ENCODE data around the gene NEUROD2.
"Not testable (repeated sequence)": the region's sequence is repeated elsewhere in the genome, so short reads cannot be mapped to it uniquely, and the experiment has no call there.

NEUROD2 gene

DNA sequence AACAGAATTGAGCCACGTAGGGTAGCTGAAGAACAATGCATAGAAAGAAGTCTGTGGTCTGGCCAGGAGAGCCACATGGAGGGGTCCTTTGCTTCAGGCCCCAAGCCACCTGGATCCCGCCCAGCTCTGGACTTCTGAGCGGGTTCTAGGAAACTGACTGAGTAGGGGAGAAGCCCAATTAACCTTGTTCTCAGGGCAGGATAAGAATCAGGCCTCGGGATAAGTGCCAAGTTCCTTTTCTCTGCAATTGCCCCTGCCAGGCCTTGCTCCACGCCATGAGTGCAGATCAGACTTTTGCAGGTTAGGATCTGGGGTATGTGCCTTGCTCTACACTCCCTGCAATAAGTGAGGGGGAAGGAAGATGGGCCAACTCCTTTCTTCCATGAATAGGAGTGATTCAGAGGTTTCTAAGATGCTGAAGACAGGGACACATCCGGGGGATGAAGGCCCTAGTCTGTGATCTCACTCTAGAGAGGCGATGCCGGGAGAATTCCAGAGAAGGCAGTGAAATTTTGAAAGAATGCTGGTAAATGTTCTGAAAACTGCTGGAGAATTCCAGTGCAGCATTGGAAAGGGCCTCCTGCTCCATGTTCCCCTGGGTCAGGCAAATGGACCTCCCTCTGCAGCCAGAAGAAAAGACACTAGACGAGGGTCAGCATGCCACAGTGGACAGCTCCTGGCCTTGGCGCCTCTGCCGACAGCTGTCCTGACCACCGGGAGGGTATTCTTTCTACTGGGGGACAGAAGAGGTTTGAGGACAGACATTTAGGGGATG, 5.8 kb downstream of the NEUROD2 start:
- no peak for DNase-seq (ENCODE audit: low spot score)

DNA sequence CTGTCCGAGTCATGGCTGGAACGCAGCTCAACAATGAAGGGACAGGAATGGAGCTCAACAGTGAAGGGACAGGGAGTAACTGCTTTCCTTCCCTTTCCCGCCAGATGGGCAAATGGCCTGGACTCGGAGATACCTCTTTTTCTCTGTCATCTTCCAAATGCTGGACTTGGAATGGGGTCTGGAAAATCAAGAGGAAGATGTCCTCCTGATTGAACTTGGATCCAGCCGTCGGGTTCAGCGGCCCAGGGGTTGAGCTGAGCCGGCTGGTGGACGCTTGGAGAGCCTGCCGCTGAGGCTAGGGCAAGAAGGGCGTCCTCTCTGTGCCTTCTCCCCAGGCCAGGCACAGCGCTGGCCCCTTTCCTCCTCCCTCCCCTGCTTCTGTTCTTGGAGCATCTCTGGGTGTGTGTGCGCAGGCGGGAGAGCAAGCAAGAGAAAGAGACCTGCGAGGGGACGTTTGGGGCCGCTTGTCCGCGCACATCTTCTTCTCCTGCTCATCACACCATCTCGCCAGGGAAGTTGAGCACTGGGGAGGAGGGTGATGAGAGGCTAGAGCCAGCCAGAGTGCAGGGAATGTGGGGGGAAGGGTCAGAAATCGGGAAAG, 6.6 kb downstream of the NEUROD2 start:
- DNase-seq (ENCODE audit: low spot score): no peak

DNA sequence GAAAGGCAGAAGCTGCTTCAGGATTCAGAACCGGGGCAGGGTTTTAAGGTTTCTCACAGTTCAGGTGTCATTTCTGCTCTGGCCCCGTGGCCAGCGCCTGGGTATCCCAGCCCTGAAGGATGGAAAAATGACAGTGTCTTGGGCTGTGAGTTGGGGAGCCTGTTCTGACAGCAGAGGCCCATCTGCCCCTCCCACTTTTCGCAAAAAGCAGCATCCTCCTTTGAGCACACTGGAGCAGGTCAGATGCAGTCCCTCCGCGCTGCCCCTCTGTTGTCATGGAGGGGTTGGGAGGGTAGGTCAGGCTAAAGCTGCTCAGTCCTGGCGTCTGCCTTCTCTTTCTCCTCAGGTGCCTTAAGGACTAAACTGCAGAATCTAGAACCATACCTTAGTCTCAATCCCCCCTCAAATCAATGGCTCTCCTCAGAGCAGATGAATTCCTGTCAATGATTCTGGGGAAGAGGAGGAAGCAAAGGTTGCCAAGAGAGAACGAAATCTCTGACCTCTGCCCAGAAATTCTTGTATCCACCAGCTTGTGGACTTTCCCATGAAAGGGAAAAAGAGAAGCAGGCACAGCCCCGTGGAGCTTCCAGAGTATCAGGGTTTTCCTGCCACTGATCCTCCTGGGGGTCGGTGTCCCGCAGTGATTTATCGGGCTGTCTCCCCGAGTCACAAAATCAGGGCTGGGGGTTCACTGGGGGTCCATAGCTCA, 7.3 kb downstream of the NEUROD2 start:
- no peak for DNase-seq (ENCODE audit: low spot score)

- no peak for DNase-seq (ENCODE audit: low spot score)
These were observed 8.0 kb downstream of the NEUROD2 start for GRCh38 chr17:39599665-39600231.

DNA sequence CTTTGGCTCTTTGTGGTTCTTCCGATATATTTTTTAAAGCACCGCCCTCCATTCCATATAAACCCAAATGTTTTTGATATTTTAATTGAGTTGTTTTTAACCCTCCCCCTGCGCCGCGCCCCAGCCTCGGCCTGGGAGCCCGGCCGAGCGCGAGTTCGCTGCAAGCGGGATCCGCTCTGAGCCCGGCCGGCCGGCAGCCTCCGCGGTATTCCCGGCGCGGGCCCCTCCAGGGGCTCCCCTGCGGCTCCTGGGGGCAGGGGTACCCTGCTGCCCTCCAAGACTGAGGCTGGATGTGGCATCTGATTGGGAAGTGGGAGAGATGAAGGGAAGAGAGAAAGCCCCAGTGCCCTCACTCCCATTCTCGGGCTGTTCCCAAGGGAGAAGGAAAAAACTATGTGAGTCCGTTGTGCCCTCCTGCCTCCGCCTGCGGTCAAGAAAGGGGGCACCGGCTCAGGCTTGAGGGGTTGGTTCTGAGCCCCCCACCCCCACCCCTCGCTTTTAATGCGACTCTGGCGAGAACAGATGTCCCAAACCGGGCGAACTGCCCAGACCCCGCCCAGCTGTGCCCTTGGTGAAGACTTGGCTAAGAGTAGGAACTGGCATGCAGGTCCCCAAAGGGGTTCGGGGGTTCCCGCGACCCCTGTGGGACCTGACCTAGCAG, 8.6 kb downstream of the NEUROD2 start:
- DNase-seq (ENCODE audit: low spot score): no peak

GRCh38 chr17:39598630-39599003, 9.1 kb downstream of the NEUROD2 start:
- no peak for DNase-seq (ENCODE audit: low spot score)

DNA sequence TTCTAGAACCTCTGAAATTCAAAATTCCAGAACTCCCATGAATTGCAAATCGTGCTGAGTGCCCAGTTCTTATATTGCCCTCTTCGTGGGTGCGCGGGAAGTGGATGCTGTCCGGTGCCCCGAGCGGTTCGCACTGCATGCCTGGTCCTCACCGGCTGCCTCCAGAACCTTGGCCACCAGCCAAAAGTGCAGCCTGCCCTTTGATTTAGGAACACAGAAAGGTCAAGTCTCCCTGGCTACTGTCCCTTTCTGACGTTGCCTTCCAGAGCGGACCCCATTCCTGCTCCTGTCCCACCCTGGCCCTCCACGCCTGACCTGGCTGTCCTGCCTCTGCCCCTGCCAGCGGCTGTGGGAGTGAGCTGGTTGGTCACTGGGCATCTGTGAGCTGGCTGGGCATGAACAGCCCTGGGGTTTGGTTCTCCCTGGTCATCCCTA, 9.7 kb downstream of the NEUROD2 start:
- no peak for DNase-seq (ENCODE audit: low spot score)

- DNase-seq (ENCODE audit: low spot score): no peak
These were observed 10.2 kb downstream of the NEUROD2 start for GRCh38 chr17:39597372-39598046.

DNA sequence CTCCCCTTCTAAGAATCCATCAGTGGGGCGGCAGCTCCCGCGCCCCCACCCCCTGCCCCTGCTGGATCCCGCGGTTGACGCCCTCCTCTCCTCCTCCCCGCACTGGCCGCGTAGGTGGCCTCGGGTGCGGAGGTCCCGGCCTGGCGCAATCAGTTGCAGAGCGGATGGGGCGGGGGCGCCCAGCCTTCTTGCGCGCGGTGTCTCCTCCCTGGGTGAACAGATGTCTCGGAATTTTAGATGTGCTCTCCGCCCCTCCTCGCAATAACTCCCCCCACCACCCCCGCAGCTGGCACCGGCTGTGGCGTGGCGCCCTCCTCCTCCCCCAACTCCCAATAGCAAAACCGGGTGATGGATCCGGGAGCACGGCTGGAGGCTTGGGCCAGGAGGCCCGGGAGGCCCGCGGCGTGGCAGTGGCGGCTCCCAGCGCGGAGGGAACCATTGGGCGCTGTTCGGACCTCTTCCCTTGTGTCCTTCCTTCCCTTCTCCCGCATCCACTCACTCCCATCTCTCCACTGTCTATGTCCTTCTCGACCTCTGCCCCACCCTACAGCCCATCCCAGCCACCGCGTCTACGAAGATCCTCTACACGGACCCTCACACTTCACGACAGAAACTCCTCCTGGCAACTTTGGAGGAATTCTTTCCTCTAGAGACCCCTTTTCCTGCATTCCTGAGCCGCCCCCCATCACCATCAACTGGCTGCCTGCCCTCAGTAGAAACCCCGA, 11.0 kb downstream of the NEUROD2 start:
- DNase-seq (ENCODE audit: low spot score): no peak

DNA sequence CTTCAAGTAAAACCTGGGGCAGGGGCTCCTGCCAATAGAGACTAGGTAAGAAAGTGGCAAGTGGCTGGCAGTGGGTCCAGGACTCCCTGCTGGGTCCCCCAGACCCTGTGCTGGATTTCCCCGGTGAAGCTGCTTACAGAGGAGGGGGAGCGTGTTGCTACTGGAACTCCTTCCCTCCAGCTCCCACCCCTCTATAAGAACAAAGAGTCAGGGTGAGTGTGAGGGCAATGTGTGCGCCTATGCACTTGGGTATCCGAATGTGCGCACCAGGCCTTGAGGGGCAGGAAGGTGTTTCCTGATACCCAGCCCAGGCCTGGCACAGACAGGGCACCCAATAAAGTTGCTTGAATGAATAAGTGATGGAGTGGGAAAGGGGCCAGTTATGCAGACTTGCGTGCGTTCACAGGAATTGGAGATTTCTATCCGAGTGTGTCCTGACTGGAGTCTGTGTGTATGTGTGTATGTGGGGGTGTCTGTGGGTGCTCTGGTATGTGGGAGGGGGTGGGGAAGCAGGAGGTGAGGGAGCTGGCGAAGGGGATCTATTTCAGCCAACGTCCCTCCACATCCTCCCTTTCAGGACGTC, 11.7 kb downstream of the NEUROD2 start:
- DNase-seq (ENCODE audit: low spot score): no peak

GRCh38 chr17:39595294-39595693, 12.4 kb downstream of the NEUROD2 start:
- DNase-seq (ENCODE audit: low spot score): no peak

DNA sequence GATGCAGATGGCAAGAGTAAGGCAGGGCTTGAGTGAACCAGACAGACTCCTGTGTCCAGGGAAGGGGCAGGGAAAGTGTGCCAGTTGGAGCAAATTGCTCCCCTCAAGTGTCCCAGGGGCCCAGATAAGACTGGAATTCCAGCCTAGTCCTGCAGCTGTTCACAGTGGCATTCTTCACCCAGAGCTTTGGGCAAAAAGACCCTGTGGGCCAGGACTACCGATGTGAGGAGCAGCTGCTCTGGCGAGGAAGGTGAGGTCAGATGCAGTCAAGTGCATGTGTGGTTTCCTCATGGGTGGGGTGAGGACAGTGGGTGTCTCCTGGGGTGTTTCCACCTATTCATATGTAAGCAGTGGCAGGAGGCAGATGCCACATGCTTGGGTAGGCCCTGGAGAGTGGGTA, 14.3 kb downstream of the NEUROD2 start:
- no peak for DNase-seq (ENCODE audit: low spot score)

GRCh38 chr17:39591958-39592954, 15.5 kb downstream of the NEUROD2 start:
- DNase-seq (ENCODE audit: low spot score): no peak

GRCh38 chr17:39590180-39590579, 17.5 kb downstream of the NEUROD2 start:
- not testable (repeated sequence) for DNase-seq (ENCODE audit: low spot score)

DNA sequence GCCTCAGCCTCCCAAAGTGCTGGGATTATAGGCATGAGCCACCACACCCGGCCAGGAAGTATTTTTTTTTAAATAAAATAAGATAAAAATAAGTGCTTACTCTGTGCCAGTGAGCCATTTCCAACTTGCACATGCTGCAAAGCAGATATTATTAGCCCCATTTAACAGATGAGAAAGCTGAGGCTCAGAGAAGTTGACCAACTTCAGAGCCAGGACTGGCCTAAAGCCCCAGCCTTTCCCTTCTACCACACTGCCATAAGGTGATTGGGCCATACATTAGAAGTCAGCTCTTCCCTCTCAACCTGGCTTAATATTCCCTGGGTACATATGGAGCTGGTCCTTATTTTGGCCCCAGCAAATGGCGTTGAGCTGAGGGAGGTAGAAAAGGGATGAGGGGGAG, 25.1 kb downstream of the NEUROD2 start:
- no peak for DNase-seq (ENCODE audit: low spot score)

DNA sequence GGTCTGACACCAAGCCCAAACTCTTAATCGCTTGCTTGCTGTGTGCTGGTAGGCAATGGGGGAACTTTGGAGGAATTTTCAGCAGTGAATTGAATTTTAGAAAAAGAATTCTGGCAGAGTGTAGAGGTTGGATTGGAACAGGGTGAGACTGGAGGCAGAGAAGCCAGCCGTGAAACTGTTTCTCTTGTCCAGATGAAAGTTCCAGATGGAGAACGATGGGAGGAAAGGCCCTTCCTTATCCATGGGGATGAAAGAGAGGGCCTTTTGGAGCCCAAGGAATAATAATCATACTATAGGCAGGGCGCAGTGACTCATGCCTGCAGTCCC, 26.0 kb downstream of the NEUROD2 start:
- no peak for DNase-seq (ENCODE audit: low spot score)

GRCh38 chr17:39581071-39581758, 26.5 kb downstream of the NEUROD2 start:
- DNase-seq (ENCODE audit: low spot score): no peak

DNA sequence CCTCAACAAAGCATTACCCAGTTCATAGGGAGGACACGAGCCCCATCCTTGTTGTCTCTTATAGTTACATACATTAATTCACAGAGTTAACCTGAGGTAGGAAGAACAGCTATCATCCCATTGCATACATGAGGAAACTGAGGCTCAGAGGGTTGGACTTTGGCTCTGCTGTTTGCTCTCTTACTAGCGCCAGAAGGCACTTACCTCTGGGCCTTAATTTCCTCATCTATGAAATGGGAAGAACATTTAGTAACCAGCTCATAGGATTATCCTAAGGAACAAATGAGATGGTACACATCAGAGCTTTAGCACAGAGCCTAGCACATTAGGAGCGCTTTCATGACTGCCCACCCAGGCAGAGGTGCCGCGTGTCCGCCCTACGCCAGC, 27.6 kb downstream of the NEUROD2 start:
- DNase-seq (ENCODE audit: low spot score): no peak
